DMS79 treated with DMSO at 0.1 percent for 48 hours (cell line): Measurements from ENCODE around the gene TOB2.
"Not testable (repeated sequence)": the region's sequence is repeated elsewhere in the genome, so short reads cannot be mapped to it uniquely, and the experiment has no call there.

ENCODE experiments used
- DNase-seq: peaks from one replicate; lab custom pipeline; 2025; lab: John Stamatoyannopoulos, UW

Gene TOB2

GRCh38 chr22:41468381-41469217 is 22.0 kb upstream of the TOB2 start, which contains the start of the genes ACO2 and PHF5A:
ACO2 (plus strand) TSS chr22:41469117; CDS start chr22:41469147, 30 bp downstream.
PHF5A (minus strand) TSS chr22:41468692; CDS start chr22:41468653, 39 bp downstream.
- DNase-seq = peak; percentile 90

- DNase-seq = no peak
These were observed 15.3 kb upstream of the TOB2 start for GRCh38 chr22:41461901-41462300.

GRCh38 chr22:41460071-41460470 is 13.5 kb upstream of the TOB2 start:
- DNase-seq = not testable (repeated sequence)

GRCh38 chr22:41459431-41459830 is 12.8 kb upstream of the TOB2 start:
- no peak for DNase-seq

- no peak for DNase-seq
These were observed 11.6 kb upstream of the TOB2 start for GRCh38 chr22:41458161-41458728.

- DNase-seq = peak; percentile 92
These were observed 1.7 kb upstream of the TOB2 start for GRCh38 chr22:41448189-41448808.

- DNase-seq = peak; percentile 23
These were observed 1.0 kb upstream of the TOB2 start for GRCh38 chr22:41447435-41448188.

- no peak for DNase-seq
These were observed 522 bp downstream of the TOB2 start for GRCh38 chr22:41446057-41446501.

- DNase-seq = peak; percentile 30
These were observed 1.2 kb downstream of the TOB2 start for GRCh38 chr22:41445129-41446056.

GRCh38 chr22:41444360-41445128 is 2.1 kb downstream of the TOB2 start:
- DNase-seq = peak; percentile 84

GRCh38 chr22:41442240-41442792 is 4.3 kb downstream of the TOB2 start:
- no peak for DNase-seq

GRCh38 chr22:41440511-41440910 is 6.1 kb downstream of the TOB2 start:
- DNase-seq = not testable (repeated sequence)

GRCh38 chr22:41437198-41437597 is 9.4 kb downstream of the TOB2 start:
- DNase-seq = no peak

- no peak for DNase-seq
These were observed 10.1 kb downstream of the TOB2 start for GRCh38 chr22:41436322-41437113.

- DNase-seq = no peak
These were observed 11.0 kb downstream of the TOB2 start for GRCh38 chr22:41435560-41435959.

- not testable (repeated sequence) for DNase-seq
These were observed 12.1 kb downstream of the TOB2 start for GRCh38 chr22:41434361-41435003.

GRCh38 chr22:41433480-41433879 is 13.1 kb downstream of the TOB2 start:
- not testable (repeated sequence) for DNase-seq

- DNase-seq = no peak
These were observed 14.9 kb downstream of the TOB2 start for GRCh38 chr22:41431656-41432055.

- DNase-seq = no peak
These were observed 16.7 kb downstream of the TOB2 start for GRCh38 chr22:41429951-41430332.
